DOHH2 (cell line): ENCODE data around the gene MYH13.

ENCODE experiments used
- H3F3A ChIP-seq: fragments of 200-600 bp; sonication (generic), shearing (Covaris generic); 2 replicates; pipeline ENCODE4 v1.6.0; 2016; ENCODE audit warnings: antibody characterized with exemption, mild to moderate bottlenecking; ENCODE audit not compliant: control insufficient read depth, insufficient read depth
- H3K27ac ChIP-seq: fragments of 200-600 bp; sonication (generic); 2 replicates; pipeline ENCODE4 v1.5.1; 2014; ENCODE audit warnings: low read depth, mild to moderate bottlenecking, low read length, moderate library complexity
- H3K27me3 ChIP-seq: fragments of 200-600 bp; sonication (generic); 2 replicates; pipeline ENCODE4 v1.6.1; 2014; ENCODE audit warnings: mild to moderate bottlenecking, low read length, mixed read lengths; ENCODE audit not compliant: control insufficient read depth
- H3K36me3 ChIP-seq: fragments of 200-600 bp; sonication (generic); 2 replicates; pipeline ENCODE4 v1.6.1; 2014; ENCODE audit warnings: mild to moderate bottlenecking, low read length, moderate library complexity, mixed read lengths; ENCODE audit not compliant: control insufficient read depth
- H3K4me1 ChIP-seq: fragments of 200-600 bp; sonication (generic); 2 replicates; pipeline ENCODE4 v1.6.1; 2014; ENCODE audit warnings: mild to moderate bottlenecking, low read length, mixed read lengths; ENCODE audit not compliant: control insufficient read depth
- H3K4me2 ChIP-seq: fragments of 200-600 bp; sonication (generic); 2 replicates; pipeline ENCODE4 v1.6.0; 2014; ENCODE audit warnings: mild to moderate bottlenecking, low read length, moderate library complexity
- H3K4me3 ChIP-seq: fragments of 200-600 bp; sonication (generic); 2 replicates; pipeline ENCODE4 v1.5.1; 2014; ENCODE audit warnings: mild to moderate bottlenecking, low read length, mixed read lengths
- H3K79me2 ChIP-seq: fragments of 200-600 bp; sonication (generic); 2 replicates; pipeline ENCODE4 v1.6.1; 2014; ENCODE audit warnings: mild to moderate bottlenecking, low read length, mixed read lengths; ENCODE audit not compliant: control insufficient read depth
- H3K9me2 ChIP-seq: fragments of 200-600 bp; sonication (generic); replicated peaks from 2 replicates; pipeline ENCODE4 v1.6.1; 2014; ENCODE audit warnings: mild to moderate bottlenecking, low read length, mixed read lengths; ENCODE audit not compliant: control insufficient read depth
- H3K9me3 ChIP-seq: fragments of 200-600 bp; sonication (generic); 2 replicates; pipeline ENCODE4 v1.6.1; 2014; ENCODE audit warnings: antibody characterized with exemption, low read length, mixed read lengths; ENCODE audit not compliant: control insufficient read depth, insufficient read depth
- H4K20me1 ChIP-seq: fragments of 200-600 bp; sonication (generic); 2 replicates; pipeline ENCODE4 v1.6.0; 2014; ENCODE audit warnings: low read depth, mild to moderate bottlenecking, antibody characterized with exemption, low read length, moderate library complexity; ENCODE audit not compliant: control insufficient read depth, insufficient read depth
- CTCF ChIP-seq: fragments of 200-600 bp; sonication (generic); IDR thresholded peaks from one replicate; pipeline ENCODE4 v1.5.1; 2014; ENCODE audit warnings: antibody characterized with exemption, mild to moderate bottlenecking, low read depth, low read length; ENCODE audit not compliant: poor library complexity, severe bottlenecking
- EZH2phosphoT487 ChIP-seq: fragments of 200-600 bp; sonication (generic); IDR thresholded peaks from 2 replicates; pipeline ENCODE4 v1.6.1; 2017; ENCODE audit warnings: borderline replicate concordance, mild to moderate bottlenecking, antibody characterized with exemption, low read length, moderate library complexity, mixed read lengths

Gene MYH13

GRCh38 chr17:10357768-10358167 is 15.0 kb downstream of the MYH13 start:
- Histone ChIP-seq H4K20me1 (no peaks in the 10 kb centered on the region), H3K4me2 (no peak overlapping the region), H3K27me3 (no peaks in the 10 kb centered on the region), H3K36me3 (no peaks in the 10 kb centered on the region), H3K9me3 (no peaks in the 10 kb centered on the region; the same call in 1 of the 2 replicates), H3K4me3 (no peak overlapping the region), H3F3A (no peaks in the 10 kb centered on the region), H3K27ac (no peak overlapping the region), H3K79me2 (no peaks in the 10 kb centered on the region), H3K9me2 (no peaks in the 10 kb centered on the region), H3K4me1 (no peaks in the 10 kb centered on the region)
- TF ChIP-seq EZH2phosphoT487 (no peak), CTCF (peak; percentile 75)

GRCh38 chr17:10354651-10355050 is 18.2 kb downstream of the MYH13 start:
- H3K9me2 ChIP-seq: no peaks in the 10 kb centered on the region
- H3K27me3 ChIP-seq: no peaks in the 10 kb centered on the region
- H3K4me3 ChIP-seq: no peak overlapping the region
- no peak overlapping the region for H3K27ac ChIP-seq
- no peak for TF ChIP-seq CTCF
- TF ChIP-seq EZH2phosphoT487: no peak
- no peaks in the 10 kb centered on the region for H4K20me1 ChIP-seq
- no peak overlapping the region for H3K4me2 ChIP-seq
- no peaks in the 10 kb centered on the region; the same call in 1 of the 2 replicates for H3K9me3 ChIP-seq
- no peaks in the 10 kb centered on the region for H3K36me3 ChIP-seq
- no peaks in the 10 kb centered on the region for H3F3A ChIP-seq
- H3K4me1 ChIP-seq: no peaks in the 10 kb centered on the region
- no peaks in the 10 kb centered on the region for H3K79me2 ChIP-seq

- H3K27me3 ChIP-seq: no peaks in the 10 kb centered on the region
- no peaks in the 10 kb centered on the region for H3K36me3 ChIP-seq
- no peak overlapping the region for H3K4me2 ChIP-seq
- TF ChIP-seq CTCF (no peak), EZH2phosphoT487 (no peak)
- no peaks in the 10 kb centered on the region for H3F3A ChIP-seq
- H3K9me2 ChIP-seq: no peaks in the 10 kb centered on the region
- H4K20me1 ChIP-seq: no peaks in the 10 kb centered on the region
- H3K27ac ChIP-seq: no peak overlapping the region
- H3K4me3 ChIP-seq: no peak overlapping the region
- no peaks in the 10 kb centered on the region; the same call in 1 of the 2 replicates for H3K9me3 ChIP-seq
- no peaks in the 10 kb centered on the region for H3K79me2 ChIP-seq
- H3K4me1 ChIP-seq: no peaks in the 10 kb centered on the region
Observed at GRCh38 chr17:10352893-10353292, 19.9 kb downstream of the MYH13 start.
